ENCODE results near the gene CD22. TPM values are rescaled to one million over a fixed set of nuclear protein-coding genes. Genes with fewer than 3 reads are reported as not detected.
A peak's percentile ranks its signal among the peaks of the same experiment; 100 is the strongest.

CD22 gene
- total and polyA plus RNA-seq, 2 of the 4 experiments (the other 2 are of a cell fraction): 0.18 to 0.22 TPM

GRCh38 chr19:35314031-35314430 lies 15.0 kb upstream of the CD22 start:
- dilution Hi-C loops (cut with HindIII; ENCODE audit: low sequenced_read_pairs, unreplicated experiment): no loop called here
- no peak overlapping the region for H2BK5ac ChIP-seq (ENCODE audit: low read depth, low read length, poor library complexity, severe bottlenecking)
- no peak for TF ChIP-seq MAZ (IDR thresholded peaks at IDR 0.05; ENCODE audit: borderline replicate concordance, low read depth, low read length)
- 0 out of 2 replicates have a peak, but pooled peaks have one; percentile 7 for TF ChIP-seq MAFK (IDR thresholded peaks at IDR 0.05; ENCODE audit: low read depth, low read length)
- H3K4me2 ChIP-seq (ENCODE audit: low read depth, low read length): no peak overlapping the region
- H3K27ac ChIP-seq (ENCODE audit: insufficient read depth, low read length): no peak overlapping the region
- no peak overlapping the region for H2BK120ac ChIP-seq (ENCODE audit: low read depth, low read length)
- H2AK5ac ChIP-seq (ENCODE audit: low read depth, low read length): no peak overlapping the region
- H3K14ac ChIP-seq (replicated peaks; ENCODE audit: low read depth, low read length): no peak overlapping the region
- H3K4me1 ChIP-seq (ENCODE audit: control insufficient read depth, insufficient read depth, low read length): peaks cover 5% of the 10 kb centered on the region
- no peaks in the 10 kb centered on the region; the same call in 1 of the 2 replicates for H3K27me3 ChIP-seq (ENCODE audit: control insufficient read depth, insufficient read depth, low read length)
- CTCF ChIA-PET: no interaction called here
- no peaks in the 10 kb centered on the region for H3K79me1 ChIP-seq (ENCODE audit: low read depth in 1 of 2, low read length in 2 of 2)
- H3K9ac ChIP-seq (ENCODE audit: low read depth, low read length): no peak overlapping the region
- no peak overlapping the region for H2BK20ac ChIP-seq (ENCODE audit: low read depth, low read length)
- H4K5ac ChIP-seq (ENCODE audit: low read depth, low read length): no peak overlapping the region
- H3K23ac ChIP-seq (ENCODE audit: low read depth, low read length): no peak overlapping the region
- H2BK15ac ChIP-seq (ENCODE audit: low read depth, low read length): no peak overlapping the region
- H3K4me3 ChIP-seq (ENCODE audit: insufficient read depth, low read depth, low read length): no peak overlapping the region
- POLR2A ChIA-PET (ENCODE audit: unreplicated experiment): no interaction called here
- no peak overlapping the region for H3K18ac ChIP-seq (ENCODE audit: low read depth, low read length)
- 0 out of 2 replicates have a peak, but pooled peaks cover 4% of the 10 kb centered on the region for H3K9me1 ChIP-seq (ENCODE audit: insufficient read depth, low read length)
- in situ Hi-C loops (cut with MboI; ENCODE audit: low sequenced_read_pairs): no loop called here
- H4K8ac ChIP-seq (ENCODE audit: low read depth in 2 of 2, low read length in 2 of 2): no peak overlapping the region
- no peak overlapping the region for H2AFZ ChIP-seq (replicated peaks; ENCODE audit: low read length, poor library complexity)
- no peak overlapping the region for H4K91ac ChIP-seq (ENCODE audit: insufficient read depth, low read depth, low read length)
- no peak overlapping the region for H3K56ac ChIP-seq (ENCODE audit: extremely low read depth, insufficient read depth, low read length)
- no peak overlapping the region for H3K4ac ChIP-seq (ENCODE audit: low read depth, low read length)
- BruUV-seq (replicated peaks): no TSS peak
- ATAC-seq (ENCODE audit: low read depth): no peak
- intact Hi-C loops (cut with micrococcal nuclease): no loop called here
- no peaks in the 10 kb centered on the region for H3K36me3 ChIP-seq (ENCODE audit: control insufficient read depth, insufficient read depth, low read length)
- no peak for DNase-seq
- 74% methylated on average over 5 of the region's 8 CpGs; no CpG with 5 or more reads in 1 of the 2 experiments for WGBS, 2 experiments (ENCODE audit: extremely low coverage in 2 of 2, insufficient read length in 1 of 2)
- H4K20me1 ChIP-seq (ENCODE audit: insufficient read depth, low read length): no peaks in the 10 kb centered on the region
- no peaks in the 10 kb centered on the region for H3K9me3 ChIP-seq (ENCODE audit: control insufficient read depth, insufficient read depth, low read length)
- no peak overlapping the region for H2AK9ac ChIP-seq (replicated peaks; ENCODE audit: low read depth, low read length, poor library complexity)

All from IMR-90 (cell line).